ENCODE data around the gene SFTA2.

Gene SFTA2

DNA sequence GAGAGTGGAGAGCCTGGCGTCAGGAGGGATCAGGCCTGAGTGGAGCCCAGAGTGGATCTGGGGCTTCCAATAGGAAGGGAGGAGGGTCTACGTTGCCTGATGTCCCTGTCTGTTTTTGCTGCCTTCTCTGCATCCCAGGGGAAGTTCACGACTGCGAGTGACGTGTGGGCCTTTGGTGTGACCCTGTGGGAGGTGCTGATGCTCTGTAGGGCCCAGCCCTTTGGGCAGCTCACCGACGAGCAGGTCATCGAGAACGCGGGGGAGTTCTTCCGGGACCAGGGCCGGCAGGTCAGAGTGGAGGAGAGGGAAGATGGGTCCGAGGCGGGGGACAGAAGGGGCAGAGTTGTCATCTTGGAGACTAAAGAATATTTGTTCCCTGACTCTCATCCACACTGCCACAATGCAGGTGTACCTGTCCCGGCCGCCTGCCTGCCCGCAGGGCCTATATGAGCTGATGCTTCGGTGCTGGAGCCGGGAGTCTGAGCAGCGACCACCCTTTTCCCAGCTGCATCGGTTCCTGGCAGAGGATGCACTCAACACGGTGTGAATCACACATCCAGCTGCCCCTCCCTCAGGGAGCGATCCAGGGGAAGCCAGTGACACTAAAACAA is 33.1 kb downstream of the SFTA2 start:
- no peak overlapping the region for H3K4me3 ChIP-seq (ENCODE audit: low read depth, low read length)
- TF ChIP-seq, protein P1, sequence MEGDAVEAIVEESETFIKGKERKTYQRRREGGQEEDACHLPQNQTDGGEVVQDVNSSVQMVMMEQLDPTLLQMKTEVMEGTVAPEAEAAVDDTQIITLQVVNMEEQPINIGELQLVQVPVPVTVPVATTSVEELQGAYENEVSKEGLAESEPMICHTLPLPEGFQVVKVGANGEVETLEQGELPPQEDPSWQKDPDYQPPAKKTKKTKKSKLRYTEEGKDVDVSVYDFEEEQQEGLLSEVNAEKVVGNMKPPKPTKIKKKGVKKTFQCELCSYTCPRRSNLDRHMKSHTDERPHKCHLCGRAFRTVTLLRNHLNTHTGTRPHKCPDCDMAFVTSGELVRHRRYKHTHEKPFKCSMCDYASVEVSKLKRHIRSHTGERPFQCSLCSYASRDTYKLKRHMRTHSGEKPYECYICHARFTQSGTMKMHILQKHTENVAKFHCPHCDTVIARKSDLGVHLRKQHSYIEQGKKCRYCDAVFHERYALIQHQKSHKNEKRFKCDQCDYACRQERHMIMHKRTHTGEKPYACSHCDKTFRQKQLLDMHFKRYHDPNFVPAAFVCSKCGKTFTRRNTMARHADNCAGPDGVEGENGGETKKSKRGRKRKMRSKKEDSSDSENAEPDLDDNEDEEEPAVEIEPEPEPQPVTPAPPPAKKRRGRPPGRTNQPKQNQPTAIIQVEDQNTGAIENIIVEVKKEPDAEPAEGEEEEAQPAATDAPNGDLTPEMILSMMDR (IDR thresholded peaks at IDR 0.05; ENCODE audit: low read depth, low read length): no peak
- no peak for DNase-seq (ENCODE audit: low read depth, low spot score)
- in situ Hi-C loops (cut with HindIII; ENCODE audit: low sequenced_read_pairs): no loop called here

DNA sequence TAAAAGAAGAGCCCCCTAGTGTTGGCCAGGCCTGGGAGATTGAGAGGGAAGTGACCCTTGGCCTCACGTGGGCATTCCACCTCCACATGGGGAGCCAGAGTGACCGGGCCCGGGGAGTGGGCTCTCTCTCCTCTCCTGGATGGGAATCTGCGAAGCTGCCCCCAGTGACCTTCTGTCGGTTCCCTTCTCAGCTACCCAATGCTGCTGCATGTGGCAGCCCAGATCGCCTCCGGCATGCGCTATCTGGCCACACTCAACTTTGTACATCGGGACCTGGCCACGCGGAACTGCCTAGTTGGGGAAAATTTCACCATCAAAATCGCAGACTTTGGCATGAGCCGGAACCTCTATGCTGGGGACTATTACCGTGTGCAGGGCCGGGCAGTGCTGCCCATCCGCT is 34.1 kb downstream of the SFTA2 start:
- no peak overlapping the region for H3K4me3 ChIP-seq (ENCODE audit: low read depth, low read length)
- DNase-seq (ENCODE audit: low read depth, low spot score): no peak
- in situ Hi-C loops (cut with HindIII; ENCODE audit: low sequenced_read_pairs): no loop called here
- TF ChIP-seq, protein P1 (IDR thresholded peaks at IDR 0.05; ENCODE audit: low read depth, low read length): no peak

GRCh38 chr6:30896541-30896940 is 35.4 kb downstream of the SFTA2 start:
- TF ChIP-seq, protein P1 (IDR thresholded peaks at IDR 0.05; ENCODE audit: low read depth, low read length): no peak
- in situ Hi-C loops (cut with HindIII; ENCODE audit: low sequenced_read_pairs): no loop called here
- DNase-seq (ENCODE audit: low read depth, low spot score): no peak
- H3K4me3 ChIP-seq (ENCODE audit: low read depth, low read length): no peak overlapping the region

DNA sequence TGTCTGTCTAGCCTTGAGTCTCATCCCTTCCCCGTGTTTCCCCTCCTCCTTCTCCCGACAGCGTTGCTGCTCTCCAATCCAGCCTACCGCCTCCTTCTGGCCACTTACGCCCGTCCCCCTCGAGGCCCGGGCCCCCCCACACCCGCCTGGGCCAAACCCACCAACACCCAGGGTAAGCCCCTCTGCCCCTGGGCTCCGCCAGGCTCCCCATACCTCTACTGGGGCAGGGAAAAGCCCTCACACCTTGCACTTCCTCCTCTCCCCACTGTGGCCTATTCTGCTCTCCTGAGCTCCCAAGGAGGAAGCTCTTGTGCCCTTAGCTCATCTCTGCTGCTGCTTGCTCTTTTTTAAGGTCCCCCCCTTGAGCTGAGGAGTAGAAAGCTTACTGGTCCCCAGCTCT is 36.6 kb downstream of the SFTA2 start:
- in situ Hi-C loops (cut with HindIII; ENCODE audit: low sequenced_read_pairs): no loop called here
- TF ChIP-seq, protein P1 (IDR thresholded peaks at IDR 0.05; ENCODE audit: low read depth, low read length): no peak
- no peak overlapping the region for H3K4me3 ChIP-seq (ENCODE audit: low read depth, low read length)
- no peak for DNase-seq (ENCODE audit: low read depth, low spot score)

- TF ChIP-seq, protein P1 (IDR thresholded peaks at IDR 0.05; ENCODE audit: low read depth, low read length): no peak
- in situ Hi-C loops (cut with HindIII; ENCODE audit: low sequenced_read_pairs): no loop called here
- DNase-seq (ENCODE audit: low read depth, low spot score): no peak
- H3K4me3 ChIP-seq (ENCODE audit: low read depth, low read length): no peak overlapping the region
These were observed 37.0 kb downstream of the SFTA2 start for GRCh38 chr6:30894935-30895334.

- H3K4me3 ChIP-seq (ENCODE audit: low read depth, low read length): no peak overlapping the region
- in situ Hi-C loops (cut with HindIII; ENCODE audit: low sequenced_read_pairs): no loop called here
- TF ChIP-seq, protein P1 (IDR thresholded peaks at IDR 0.05; ENCODE audit: low read depth, low read length): no peak
- DNase-seq (ENCODE audit: low read depth, low spot score): no peak
These were observed 37.6 kb downstream of the SFTA2 start for GRCh38 chr6:30894381-30894780.

All from astrocyte of the spinal cord (primary cell).